Panc1 (cell line): ENCODE measurements around the gene APOF. TPM values are rescaled to one million over a fixed set of nuclear protein-coding genes. Genes with fewer than 3 reads are reported as not detected.

Experiments
- ATAC-seq: fragments of 200-7000 bp; cut with Tn5 transposase; 2 replicates; pipeline ENCODE4 v1.9.1; 2020; ENCODE audit warnings: mild to moderate bottlenecking, moderate library complexity
- BruUV-seq: library from RNA; stranded (reverse); fragments of 400-500 nt; replicated peaks from 2 replicates; lab custom pipeline; 2021; lab: Mats Ljungman, UMichigan
- CTCF ChIA-PET: fragments of 300-600 bp; sonication (Branson Sonifier 250); formaldehyde crosslinking; loops from one replicate; lab custom pipeline; 2022; ENCODE audit warnings: antibody characterized with exemption; lab: Charles Lee
- POLR2A ChIA-PET: fragments of 300-600 bp; sonication (Branson Sonifier 250); formaldehyde crosslinking; loops from one replicate; lab custom pipeline; 2022; ENCODE audit warnings: antibody characterized with exemption; lab: Charles Lee
- DNase-seq: peaks from one replicate; pipeline ENCODE4 v3.0.0-alpha.2; 2010; ENCODE audit warnings: low read depth, low spot score
- H3K27ac ChIP-seq: 2 replicates; pipeline ENCODE4 v1.5.1; 2011; ENCODE audit warnings: mild to moderate bottlenecking, low read length, inconsistent platforms
- H3K27me3 ChIP-seq: fragments of 200-500 bp; sonication (Bioruptor generic); 2 replicates; pipeline ENCODE4 v1.6.0; 2014; ENCODE audit warnings: low read length, inconsistent platforms; ENCODE audit not compliant: control insufficient read depth, insufficient read depth
- H3K36me3 ChIP-seq: fragments of 200-500 bp; sonication (Bioruptor generic); 2 replicates; pipeline ENCODE4 v1.5.1; 2014; ENCODE audit warnings: inconsistent platforms, mild to moderate bottlenecking, low read length, moderate library complexity; ENCODE audit not compliant: control insufficient read depth, insufficient read depth
- H3K4me1 ChIP-seq: 2 replicates; pipeline ENCODE4 v1.5.1; 2011; ENCODE audit warnings: inconsistent platforms, mild to moderate bottlenecking, low read length, moderate library complexity; ENCODE audit not compliant: control insufficient read depth, insufficient read depth
- H3K4me3 ChIP-seq, 2 experiments: 2 replicates each; pipeline ENCODE4 v1.5.1; 2011 to 2012; ENCODE audit warnings: low read depth in 2 of 2, low read length in 2 of 2, mild to moderate bottlenecking in 2 of 2, inconsistent platforms in 1 of 2, moderate library complexity in 1 of 2
- H3K9me3 ChIP-seq: fragments of 200-500 bp; sonication (Bioruptor generic); 2 replicates; pipeline ENCODE4 v1.5.1; 2014; ENCODE audit warnings: low read depth, mild to moderate bottlenecking, inconsistent platforms, low read length, moderate library complexity; ENCODE audit not compliant: control insufficient read depth, insufficient read depth
- POLR2AphosphoS5 ChIP-seq: IDR thresholded peaks from 2 replicates; pipeline ENCODE4 v1.6.1; 2012; ENCODE audit warnings: mild to moderate bottlenecking, low read depth, low read length, moderate library complexity
- SIN3A ChIP-seq: IDR thresholded peaks from 2 replicates; pipeline ENCODE4 v1.6.1; 2012; ENCODE audit warnings: low read depth, mild to moderate bottlenecking, low read length, moderate library complexity, borderline replicate concordance; ENCODE audit not compliant: insufficient read depth
- TCF7L2 ChIP-seq: IDR thresholded peaks from 2 replicates; pipeline ENCODE4 v1.6.1; 2011; ENCODE audit warnings: mild to moderate bottlenecking, low read depth, low read length, inconsistent platforms
- in situ Hi-C: cut with HindIII; loops from 2 replicates; pipeline ENCODE4 v1.10.0; 2016; ENCODE audit warnings: low sequenced_read_pairs, low pct_unique_long_range_greater_than_20kb
- intact Hi-C: fragments of 100-400 bp; cut with micrococcal nuclease; formaldehyde crosslinking; loops from one replicate; pipeline ENCODE4 v1.10.0; 2022; ENCODE audit not compliant: unreplicated experiment
- total RNA-seq: library from RNA; stranded (reverse); gene quantifications from one replicate; pipeline ENCODE4 v1.2.1, GENCODE V29; 2021; ENCODE audit not compliant: unreplicated experiment
- TF ChIP-seq, protein P1 (sequence below), 2 experiments: IDR thresholded peaks; 2 replicates each; pipeline ENCODE4 v1.6.1; 2011 to 2012; ENCODE audit warnings: low read depth in 2 of 2, control low read depth in 1 of 2, low read length in 1 of 2, mild to moderate bottlenecking in 1 of 2, moderate library complexity in 1 of 2; ENCODE audit not compliant: insufficient read depth in 1 of 2
- TF ChIP-seq, protein P2 (sequence below): fragments of 450-650 bp; IDR thresholded peaks from 2 replicates; pipeline ENCODE4 v1.5.1; 2017; ENCODE audit warnings: mild to moderate bottlenecking

APOF gene
- total RNA-seq, 1 experiment from 2014 or later = 0.10 TPM

GRCh38 chr12:56326533-56326932 is 36.1 kb downstream of the APOF start:
- no peaks in the 10 kb centered on the region for H3K4me1 ChIP-seq
- peaks cover 4% of the 10 kb centered on the region; the same call in 1 of the 2 replicates for H3K36me3 ChIP-seq
- POLR2A ChIA-PET = no interaction called here
- CTCF ChIA-PET = no interaction called here
- H3K27me3 ChIP-seq = no peaks in the 10 kb centered on the region
- no peak overlapping the region for H3K27ac ChIP-seq
- TF ChIP-seq TCF7L2 = no peak
- no peak for TF ChIP-seq SIN3A
- TF ChIP-seq, protein P1, sequence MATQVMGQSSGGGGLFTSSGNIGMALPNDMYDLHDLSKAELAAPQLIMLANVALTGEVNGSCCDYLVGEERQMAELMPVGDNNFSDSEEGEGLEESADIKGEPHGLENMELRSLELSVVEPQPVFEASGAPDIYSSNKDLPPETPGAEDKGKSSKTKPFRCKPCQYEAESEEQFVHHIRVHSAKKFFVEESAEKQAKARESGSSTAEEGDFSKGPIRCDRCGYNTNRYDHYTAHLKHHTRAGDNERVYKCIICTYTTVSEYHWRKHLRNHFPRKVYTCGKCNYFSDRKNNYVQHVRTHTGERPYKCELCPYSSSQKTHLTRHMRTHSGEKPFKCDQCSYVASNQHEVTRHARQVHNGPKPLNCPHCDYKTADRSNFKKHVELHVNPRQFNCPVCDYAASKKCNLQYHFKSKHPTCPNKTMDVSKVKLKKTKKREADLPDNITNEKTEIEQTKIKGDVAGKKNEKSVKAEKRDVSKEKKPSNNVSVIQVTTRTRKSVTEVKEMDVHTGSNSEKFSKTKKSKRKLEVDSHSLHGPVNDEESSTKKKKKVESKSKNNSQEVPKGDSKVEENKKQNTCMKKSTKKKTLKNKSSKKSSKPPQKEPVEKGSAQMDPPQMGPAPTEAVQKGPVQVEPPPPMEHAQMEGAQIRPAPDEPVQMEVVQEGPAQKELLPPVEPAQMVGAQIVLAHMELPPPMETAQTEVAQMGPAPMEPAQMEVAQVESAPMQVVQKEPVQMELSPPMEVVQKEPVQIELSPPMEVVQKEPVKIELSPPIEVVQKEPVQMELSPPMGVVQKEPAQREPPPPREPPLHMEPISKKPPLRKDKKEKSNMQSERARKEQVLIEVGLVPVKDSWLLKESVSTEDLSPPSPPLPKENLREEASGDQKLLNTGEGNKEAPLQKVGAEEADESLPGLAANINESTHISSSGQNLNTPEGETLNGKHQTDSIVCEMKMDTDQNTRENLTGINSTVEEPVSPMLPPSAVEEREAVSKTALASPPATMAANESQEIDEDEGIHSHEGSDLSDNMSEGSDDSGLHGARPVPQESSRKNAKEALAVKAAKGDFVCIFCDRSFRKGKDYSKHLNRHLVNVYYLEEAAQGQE (IDR thresholded peaks at IDR 0.05; ENCODE audit: insufficient read depth in 1 of 2, low read depth in 2 of 2, low read length in 1 of 2) = no peak
- TF ChIP-seq POLR2AphosphoS5 = no peak
- TF ChIP-seq, protein P2, sequence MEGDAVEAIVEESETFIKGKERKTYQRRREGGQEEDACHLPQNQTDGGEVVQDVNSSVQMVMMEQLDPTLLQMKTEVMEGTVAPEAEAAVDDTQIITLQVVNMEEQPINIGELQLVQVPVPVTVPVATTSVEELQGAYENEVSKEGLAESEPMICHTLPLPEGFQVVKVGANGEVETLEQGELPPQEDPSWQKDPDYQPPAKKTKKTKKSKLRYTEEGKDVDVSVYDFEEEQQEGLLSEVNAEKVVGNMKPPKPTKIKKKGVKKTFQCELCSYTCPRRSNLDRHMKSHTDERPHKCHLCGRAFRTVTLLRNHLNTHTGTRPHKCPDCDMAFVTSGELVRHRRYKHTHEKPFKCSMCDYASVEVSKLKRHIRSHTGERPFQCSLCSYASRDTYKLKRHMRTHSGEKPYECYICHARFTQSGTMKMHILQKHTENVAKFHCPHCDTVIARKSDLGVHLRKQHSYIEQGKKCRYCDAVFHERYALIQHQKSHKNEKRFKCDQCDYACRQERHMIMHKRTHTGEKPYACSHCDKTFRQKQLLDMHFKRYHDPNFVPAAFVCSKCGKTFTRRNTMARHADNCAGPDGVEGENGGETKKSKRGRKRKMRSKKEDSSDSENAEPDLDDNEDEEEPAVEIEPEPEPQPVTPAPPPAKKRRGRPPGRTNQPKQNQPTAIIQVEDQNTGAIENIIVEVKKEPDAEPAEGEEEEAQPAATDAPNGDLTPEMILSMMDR = no peak
- no peak overlapping the region for H3K4me3 ChIP-seq
- intact Hi-C loops (no loop called here), in situ Hi-C loops (no loop called here)
- ATAC-seq (no peak), DNase-seq (no peak)
- H3K9me3 ChIP-seq = no peaks in the 10 kb centered on the region
- BruUV-seq = no TSS peak

- ChIA-PET CTCF (no interaction called here), POLR2A (no interaction called here)
- H3K36me3 ChIP-seq = peaks cover 4% of the 10 kb centered on the region; the same call in 1 of the 2 replicates
- in situ Hi-C loops (no loop called here), intact Hi-C loops (no loop called here)
- no peak for ATAC-seq
- no TSS peak for BruUV-seq
- DNase-seq = no peak
- H3K27me3 ChIP-seq = no peaks in the 10 kb centered on the region
- TF ChIP-seq, protein P2 = no peak
- TF ChIP-seq POLR2AphosphoS5 (no peak), SIN3A (no peak), TCF7L2 (no peak)
- TF ChIP-seq, protein P1 (IDR thresholded peaks at IDR 0.05; ENCODE audit: insufficient read depth in 1 of 2, low read depth in 2 of 2, low read length in 1 of 2) = no peak
- H3K9me3 ChIP-seq = no peaks in the 10 kb centered on the region
- no peak overlapping the region for H3K4me3 ChIP-seq
- H3K27ac ChIP-seq = no peak overlapping the region
- H3K4me1 ChIP-seq = no peaks in the 10 kb centered on the region
Measured at GRCh38 chr12:56326126-56326525, 36.5 kb downstream of the APOF start.
